Right atrium auricular region (tissue), 2 donors: ENCODE results near the gene BMP4. TPM values are rescaled to one million over a fixed set of nuclear protein-coding genes. Genes with fewer than 3 reads are reported as not detected.
A peak's percentile ranks its signal among the peaks of the same experiment; 100 is the strongest.

Experiments
- DNase-seq: peaks from one replicate; pipeline ENCODE4 v3.0.0-alpha.2; 2019; ENCODE audit warnings: low spot score
- H3K27ac ChIP-seq, 2 donors: fragments of 200-600 bp; sonication (generic); 1 replicate in 1 of 2; 2 replicates in 1 of 2; pipeline ENCODE4 v1.5.1; 2016 to 2019
- H3K27me3 ChIP-seq, 2 donors: fragments of 200-600 bp; sonication (generic); one replicate each; pipeline versions ENCODE4 v1.5.1 to v1.6.0; 2017 to 2019
- H3K36me3 ChIP-seq: fragments of 200-600 bp; sonication (generic); one replicate; pipeline ENCODE4 v1.5.1; 2016
- H3K4me1 ChIP-seq, 2 donors: fragments of 200-600 bp; sonication (generic); one replicate each; pipeline versions ENCODE4 v1.5.1 to v1.6.0; 2017 to 2019
- H3K4me3 ChIP-seq, 2 donors: fragments of 200-600 bp; sonication (generic); 1 replicate in 1 of 2; 2 replicates in 1 of 2; pipeline ENCODE4 v1.5.1; 2017 to 2019; ENCODE audit warnings: mild to moderate bottlenecking in 1 of 2, moderate library complexity in 1 of 2
- H3K9me3 ChIP-seq, 2 donors: fragments of 200-600 bp; sonication (generic); one replicate each; pipeline ENCODE4 v1.5.1; 2019
- total RNA-seq, 2 donors: library from RNA; depleted of rRNA; stranded (reverse); fragments of >200 nt; gene quantifications; one replicate each; pipeline ENCODE4 v1.1.0, GENCODE V29; 2016
- TF ChIP-seq, protein P1 (sequence below), 2 donors: fragments of 200-600 bp; sonication (generic); IDR thresholded peaks; one replicate each; pipeline ENCODE4 v1.5.1; 2019; ENCODE audit warnings: antibody characterized with exemption in 2 of 2

Gene BMP4
- total RNA-seq, 2 donors from 2014 or later = 7.8 to 17.9 TPM

DNA sequence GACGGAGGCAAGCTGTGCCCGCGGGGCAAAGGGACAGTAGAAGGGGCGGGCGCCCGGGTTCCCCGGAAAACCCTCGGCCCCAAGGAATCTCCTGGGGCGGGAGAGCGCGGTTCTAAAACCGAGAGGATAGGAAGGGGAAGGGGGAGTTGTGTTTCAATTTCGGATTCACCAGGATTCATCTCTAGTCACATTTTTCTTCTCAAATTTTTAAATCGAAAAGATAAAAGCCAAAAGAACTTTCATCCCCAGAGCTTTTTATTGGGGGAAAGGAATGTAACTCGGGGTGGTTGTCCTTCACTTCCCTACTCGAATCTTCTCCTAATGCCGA lies 1.4 kb downstream of the BMP4 start:
- Histone ChIP-seq H3K27me3 (no peaks in the 10 kb centered on the region), H3K4me3 (peak overlapping the region; percentile 61 to 64), H3K9me3 (no peaks in the 10 kb centered on the region), H3K36me3 (peaks cover 2% of the 10 kb centered on the region), H3K4me1 (peaks cover 0 to 44% of the 10 kb centered on the region in 2 donors), H3K27ac (peak overlapping the region; percentile 92 to 93)
- no peak for DNase-seq
- TF ChIP-seq, protein P1, sequence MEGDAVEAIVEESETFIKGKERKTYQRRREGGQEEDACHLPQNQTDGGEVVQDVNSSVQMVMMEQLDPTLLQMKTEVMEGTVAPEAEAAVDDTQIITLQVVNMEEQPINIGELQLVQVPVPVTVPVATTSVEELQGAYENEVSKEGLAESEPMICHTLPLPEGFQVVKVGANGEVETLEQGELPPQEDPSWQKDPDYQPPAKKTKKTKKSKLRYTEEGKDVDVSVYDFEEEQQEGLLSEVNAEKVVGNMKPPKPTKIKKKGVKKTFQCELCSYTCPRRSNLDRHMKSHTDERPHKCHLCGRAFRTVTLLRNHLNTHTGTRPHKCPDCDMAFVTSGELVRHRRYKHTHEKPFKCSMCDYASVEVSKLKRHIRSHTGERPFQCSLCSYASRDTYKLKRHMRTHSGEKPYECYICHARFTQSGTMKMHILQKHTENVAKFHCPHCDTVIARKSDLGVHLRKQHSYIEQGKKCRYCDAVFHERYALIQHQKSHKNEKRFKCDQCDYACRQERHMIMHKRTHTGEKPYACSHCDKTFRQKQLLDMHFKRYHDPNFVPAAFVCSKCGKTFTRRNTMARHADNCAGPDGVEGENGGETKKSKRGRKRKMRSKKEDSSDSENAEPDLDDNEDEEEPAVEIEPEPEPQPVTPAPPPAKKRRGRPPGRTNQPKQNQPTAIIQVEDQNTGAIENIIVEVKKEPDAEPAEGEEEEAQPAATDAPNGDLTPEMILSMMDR (IDR thresholded peaks at IDR 0.05) = no peak

DNA sequence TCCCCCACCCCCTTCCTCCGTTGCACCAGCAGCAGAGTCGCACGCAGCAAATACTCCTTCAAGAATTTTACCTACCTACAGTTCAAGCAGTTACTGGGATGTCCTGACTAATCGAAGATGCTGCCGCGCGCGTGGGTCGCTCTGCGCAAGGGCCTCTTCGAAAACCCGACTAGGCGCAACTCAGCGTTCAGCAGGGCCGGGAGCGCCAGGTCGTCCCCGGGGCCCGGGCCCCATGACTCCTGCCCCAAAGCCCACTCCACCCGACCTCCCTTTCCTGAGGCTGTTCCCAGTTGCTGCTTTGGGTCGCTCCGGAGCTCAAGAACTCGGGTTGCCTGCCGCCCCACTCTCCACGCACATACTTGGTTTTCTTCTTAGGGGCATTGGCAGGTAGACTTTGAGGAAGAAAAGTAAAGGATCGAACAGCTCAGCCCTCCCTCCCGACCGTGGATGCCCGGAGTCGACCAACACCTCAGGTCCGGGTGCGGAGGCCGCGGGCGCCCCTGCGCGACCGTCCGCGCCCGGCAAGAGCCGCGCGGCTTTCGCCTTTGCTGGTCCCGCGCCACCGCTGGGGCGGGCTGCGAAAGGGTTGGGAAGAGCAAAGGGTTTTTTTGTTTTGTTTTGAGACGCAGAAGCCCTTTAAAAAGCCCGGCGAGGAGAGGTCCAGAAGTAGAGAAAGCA lies 1.9 kb downstream of the BMP4 start:
- peaks cover 0 to 44% of the 10 kb centered on the region in 2 donors for H3K4me1 ChIP-seq
- H3K27me3 ChIP-seq = no peaks in the 10 kb centered on the region
- no peaks in the 10 kb centered on the region for H3K9me3 ChIP-seq
- peak overlapping the region; percentile 92 to 93 for H3K27ac ChIP-seq
- peaks cover 5% of the 10 kb centered on the region for H3K36me3 ChIP-seq
- DNase-seq = no peak
- peak overlapping the region; percentile 61 to 64 for H3K4me3 ChIP-seq
- TF ChIP-seq, protein P1 (IDR thresholded peaks at IDR 0.05) = peak in 1 of 2 donors; percentile 26

DNA sequence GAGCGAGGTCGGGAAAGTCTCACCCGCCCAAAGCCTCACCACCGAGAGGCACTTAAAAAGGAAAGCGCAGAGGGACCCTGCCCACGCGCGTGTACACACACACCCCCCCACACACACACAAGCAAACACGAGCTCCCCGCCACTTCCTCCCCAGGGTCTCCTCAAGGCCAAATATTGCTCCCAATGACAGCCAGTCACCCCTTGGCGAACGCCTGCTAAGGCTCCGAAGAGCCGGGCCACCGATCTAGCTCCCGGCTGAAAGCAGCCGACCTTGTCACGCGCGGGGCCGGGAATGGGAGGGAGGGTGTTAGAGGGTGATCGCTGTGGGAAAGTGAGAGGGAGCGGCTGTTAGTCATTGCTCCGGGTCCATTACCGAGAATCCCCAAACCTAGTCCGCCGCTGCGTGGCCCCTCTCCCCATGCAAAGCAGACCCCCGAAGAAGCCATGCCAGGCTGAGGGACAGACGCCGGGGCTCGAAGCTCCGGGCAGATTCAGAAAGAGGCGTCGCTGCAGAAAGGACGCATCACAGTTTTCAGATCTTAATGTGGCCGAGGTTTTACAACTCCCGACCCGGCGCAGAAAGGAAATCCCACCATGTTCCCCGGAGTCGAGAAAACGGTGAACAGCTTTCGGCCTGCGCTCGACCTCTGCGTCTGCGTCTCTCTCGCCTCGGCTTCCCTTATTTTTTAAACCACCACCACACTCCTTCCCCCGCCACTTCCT lies 2.6 kb downstream of the BMP4 start:
- TF ChIP-seq, protein P1 (IDR thresholded peaks at IDR 0.05) = no peak
- no peaks in the 10 kb centered on the region for H3K9me3 ChIP-seq
- no peak for DNase-seq
- H3K4me3 ChIP-seq = peak overlapping the region; percentile 61 to 64
- H3K36me3 ChIP-seq = peaks cover 5% of the 10 kb centered on the region
- H3K27ac ChIP-seq = peak overlapping the region; percentile 92 to 93
- H3K4me1 ChIP-seq = peaks cover 0 to 44% of the 10 kb centered on the region in 2 donors
- H3K27me3 ChIP-seq = no peaks in the 10 kb centered on the region

DNA sequence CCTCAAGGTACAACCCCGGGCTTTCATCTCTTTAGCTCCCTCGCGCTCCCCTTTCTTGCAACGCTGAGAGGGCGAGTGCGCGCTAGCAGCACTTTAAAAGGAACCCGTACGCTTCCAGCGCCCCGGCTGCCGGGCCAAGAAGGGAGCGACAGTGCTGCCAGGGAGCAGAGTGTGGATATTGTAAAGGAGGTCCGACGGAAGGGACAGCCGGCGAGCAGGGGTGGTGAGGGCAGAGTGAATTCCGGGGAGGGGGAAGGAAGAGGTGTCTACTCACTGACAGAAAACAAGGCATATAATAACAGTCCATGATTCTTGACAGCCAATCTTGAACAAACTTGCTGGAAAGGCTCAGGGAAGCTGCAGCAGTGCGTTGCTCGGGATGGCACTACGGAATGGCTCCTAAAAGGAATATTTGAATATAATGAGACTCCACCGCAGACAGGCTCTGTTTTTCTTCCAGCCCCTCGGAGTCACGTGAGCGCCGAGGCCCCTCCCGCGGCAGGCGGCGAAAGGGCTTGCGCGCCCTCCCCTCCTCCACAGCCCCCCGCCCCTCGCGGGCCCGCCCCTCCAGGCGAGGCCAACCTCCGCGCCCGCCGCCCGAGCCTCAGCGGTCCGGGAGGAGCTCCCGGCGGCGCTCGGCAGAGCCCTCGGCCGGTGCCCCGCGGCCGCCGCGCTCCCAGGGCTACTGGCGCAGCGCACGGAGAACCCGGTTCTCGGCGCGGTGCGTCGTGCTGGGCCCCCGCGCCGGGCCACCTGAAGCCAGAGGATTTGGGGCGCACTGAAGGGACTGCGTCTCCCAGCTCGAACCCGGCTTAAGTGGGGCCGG lies 3.4 kb downstream of the BMP4 start:
- Histone ChIP-seq H3K9me3 (no peaks in the 10 kb centered on the region), H3K36me3 (peaks cover 5% of the 10 kb centered on the region), H3K4me1 (peaks cover 0 to 44% of the 10 kb centered on the region in 2 donors), H3K4me3 (peak overlapping the region; percentile 61 to 64), H3K27me3 (no peaks in the 10 kb centered on the region), H3K27ac (peak overlapping the region; percentile 92 to 93)
- TF ChIP-seq, protein P1 (IDR thresholded peaks at IDR 0.05) = no peak
- peak; percentile 85 for DNase-seq

DNA sequence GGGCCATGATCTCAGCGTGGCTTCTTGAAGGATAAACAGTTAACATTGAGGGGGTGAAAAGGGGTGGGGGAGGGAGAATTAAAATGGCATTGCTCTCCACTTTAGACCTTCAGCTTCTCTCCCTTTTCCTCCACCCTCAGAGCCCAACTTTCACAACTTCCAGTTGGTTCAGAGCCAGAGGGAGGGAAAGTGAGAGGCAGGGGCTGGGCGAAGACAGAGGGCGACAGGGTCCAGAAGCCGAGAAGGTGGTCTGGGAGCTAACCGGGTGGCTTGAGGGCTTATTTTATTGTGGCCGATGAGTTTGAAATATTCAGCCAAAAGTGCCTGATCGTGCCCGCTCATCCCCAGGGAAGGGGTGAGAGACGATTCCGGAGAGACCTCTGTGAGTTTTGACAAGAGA lies 4.1 kb downstream of the BMP4 start:
- peaks cover 5% of the 10 kb centered on the region for H3K36me3 ChIP-seq
- no peaks in the 10 kb centered on the region for H3K27me3 ChIP-seq
- H3K27ac ChIP-seq = peak overlapping the region; percentile 92 to 93
- H3K9me3 ChIP-seq = no peaks in the 10 kb centered on the region
- peak overlapping the region; percentile 61 to 64 for H3K4me3 ChIP-seq
- no peak for DNase-seq
- TF ChIP-seq, protein P1 (IDR thresholded peaks at IDR 0.05) = peak in 1 of 2 donors; percentile 11
- peaks cover 0 to 44% of the 10 kb centered on the region in 2 donors for H3K4me1 ChIP-seq
